Measurements from ENCODE around the gene L3MBTL3.
A peak's percentile ranks its signal among the peaks of the same experiment; 100 is the strongest.
"Not testable (repeated sequence)": the region's sequence is repeated elsewhere in the genome, so short reads cannot be mapped to it uniquely, and the experiment has no call there.

L3MBTL3 gene

GRCh38 chr6:130138116-130138908, 119.9 kb downstream of the L3MBTL3 start:
- no peak for DNase-seq (ENCODE audit: low read depth, low spot score)

DNA sequence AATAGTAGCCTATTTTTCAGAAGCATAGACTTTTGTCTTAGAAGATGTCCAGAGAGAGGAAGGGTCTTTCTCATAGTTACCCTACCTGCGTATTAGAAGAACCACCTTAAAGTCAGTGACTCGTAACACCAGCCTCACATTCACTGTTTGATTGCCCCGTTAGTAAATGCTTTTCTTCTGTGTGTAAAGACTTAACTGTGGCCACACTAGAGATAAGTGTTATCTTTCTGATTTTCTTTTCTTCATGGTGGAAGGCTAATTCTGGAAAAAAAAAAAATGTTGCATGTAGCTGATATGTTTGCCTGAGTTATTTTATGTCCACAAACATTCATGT, 120.5 kb downstream of the L3MBTL3 start:
- DNase-seq (ENCODE audit: low read depth, low spot score): no peak

DNA sequence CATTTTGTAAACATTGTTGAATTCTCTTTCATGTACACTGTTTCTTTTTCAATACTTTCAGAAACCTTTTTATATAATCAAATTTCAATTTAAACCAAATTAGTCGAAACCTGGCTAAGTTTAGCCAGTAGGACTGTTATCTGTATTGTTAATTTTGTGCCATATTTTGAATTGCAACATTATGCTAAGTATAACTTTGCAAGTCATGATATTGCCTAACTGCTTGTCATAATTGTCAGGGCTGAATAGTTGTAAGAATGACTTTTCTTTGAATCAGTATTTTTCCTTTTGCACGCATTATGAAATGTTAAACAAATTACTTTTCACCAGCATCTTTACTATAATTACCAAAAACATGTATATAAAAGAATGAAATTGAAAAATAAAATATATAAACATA, 121.7 kb downstream of the L3MBTL3 start:
- DNase-seq (ENCODE audit: low read depth, low spot score): no peak

- peak; percentile 6 for DNase-seq (ENCODE audit: low read depth, low spot score)
Measured at GRCh38 chr6:130143709-130144108, 125.3 kb downstream of the L3MBTL3 start.

GRCh38 chr6:130147111-130147510, 128.7 kb downstream of the L3MBTL3 start:
- DNase-seq (ENCODE audit: low read depth, low spot score): no peak

- no peak for DNase-seq (ENCODE audit: low read depth, low spot score)
Measured at GRCh38 chr6:130148181-130148580, 129.8 kb downstream of the L3MBTL3 start.

- DNase-seq (ENCODE audit: low read depth, low spot score): not testable (repeated sequence)
Measured at GRCh38 chr6:130149016-130149415, 130.6 kb downstream of the L3MBTL3 start.

- no peak for DNase-seq (ENCODE audit: low read depth, low spot score)
Measured at GRCh38 chr6:130150906-130151305, 132.5 kb downstream of the L3MBTL3 start.

GRCh38 chr6:130152908-130153510, 134.6 kb downstream of the L3MBTL3 start:
- peak; percentile 4 for DNase-seq (ENCODE audit: low read depth, low spot score)

DNA sequence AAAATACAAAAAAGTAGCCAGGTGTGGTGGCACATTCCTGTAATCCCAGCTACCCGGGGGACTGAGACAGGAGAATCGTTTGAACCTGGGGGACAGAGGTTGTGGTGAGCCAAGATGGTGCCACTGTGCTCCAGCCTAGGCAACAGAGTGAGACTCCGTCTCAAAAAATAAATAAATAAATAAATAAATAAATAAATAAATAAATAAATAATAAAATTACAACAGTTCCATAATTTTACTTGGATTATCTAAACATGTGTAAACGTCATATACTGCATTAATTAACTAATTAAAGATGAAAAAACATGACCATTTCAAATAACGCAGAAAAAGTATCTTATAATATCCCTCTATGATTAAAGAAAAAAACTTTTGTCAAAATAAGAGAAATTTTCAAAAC, 138.5 kb downstream of the L3MBTL3 start:
- no peak for DNase-seq (ENCODE audit: low read depth, low spot score)

- no peak for DNase-seq (ENCODE audit: low read depth, low spot score)
Measured at GRCh38 chr6:130158056-130158455, 139.7 kb downstream of the L3MBTL3 start.

DNA sequence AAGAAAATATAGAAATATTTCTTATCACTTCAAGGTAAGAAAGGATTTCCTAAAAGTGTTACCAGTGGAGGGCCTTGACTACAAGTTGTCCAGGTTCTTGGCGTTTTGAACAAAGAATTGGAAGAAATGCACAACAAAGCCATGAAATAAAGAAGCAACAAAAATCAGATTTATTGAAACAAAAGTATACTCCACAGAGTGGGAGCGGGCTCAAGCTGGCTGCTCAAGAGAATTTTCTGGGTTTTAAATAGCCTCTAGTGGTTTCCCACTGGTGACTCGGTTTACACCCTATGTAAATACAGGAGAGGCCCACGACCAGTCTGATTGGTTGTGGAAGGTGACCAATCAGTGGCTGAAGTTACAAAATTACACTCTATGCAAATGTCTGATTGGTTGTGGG, 140.2 kb downstream of the L3MBTL3 start:
- no peak for DNase-seq (ENCODE audit: low read depth, low spot score)

GRCh38 chr6:130159956-130160355, 141.6 kb downstream of the L3MBTL3 start:
- DNase-seq (ENCODE audit: low read depth, low spot score): no peak

DNA sequence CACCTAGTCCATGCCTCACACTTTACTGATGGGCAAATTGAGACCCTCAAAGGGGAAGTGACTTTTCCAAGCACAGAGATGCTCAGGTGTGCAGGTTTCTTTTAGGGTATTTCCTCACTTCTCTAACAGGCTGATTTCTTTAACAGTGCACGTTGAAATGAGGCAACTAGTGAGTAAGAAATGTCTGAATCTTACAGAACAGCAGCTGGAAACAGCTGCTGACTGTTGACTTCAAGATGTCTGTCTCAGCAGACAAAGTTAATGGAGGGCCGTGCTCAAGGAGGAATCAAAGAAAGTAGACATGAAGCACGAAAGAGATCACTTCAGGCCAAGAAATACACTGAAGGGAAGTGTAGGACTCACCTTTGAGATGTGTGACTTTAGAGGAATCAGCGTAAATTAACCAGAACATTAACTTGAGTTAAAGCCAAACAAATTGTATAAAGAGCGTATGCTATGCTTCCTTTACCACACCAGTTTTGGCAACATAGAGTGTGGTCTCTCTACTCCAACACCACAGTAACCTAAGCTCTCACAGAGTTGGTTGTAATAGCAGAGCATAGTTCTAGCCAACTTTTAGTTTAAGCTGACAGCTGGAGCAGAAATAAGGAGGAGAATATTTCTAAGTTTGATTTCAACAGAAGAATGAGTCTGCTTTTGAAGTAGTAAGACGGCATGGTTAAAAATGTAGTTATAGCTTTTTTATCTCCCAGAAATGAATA, 143.5 kb downstream of the L3MBTL3 start:
- DNase-seq (ENCODE audit: low read depth, low spot score): no peak

- no peak for DNase-seq (ENCODE audit: low read depth, low spot score)
Measured at GRCh38 chr6:130162421-130162820, 144.0 kb downstream of the L3MBTL3 start.

DNA sequence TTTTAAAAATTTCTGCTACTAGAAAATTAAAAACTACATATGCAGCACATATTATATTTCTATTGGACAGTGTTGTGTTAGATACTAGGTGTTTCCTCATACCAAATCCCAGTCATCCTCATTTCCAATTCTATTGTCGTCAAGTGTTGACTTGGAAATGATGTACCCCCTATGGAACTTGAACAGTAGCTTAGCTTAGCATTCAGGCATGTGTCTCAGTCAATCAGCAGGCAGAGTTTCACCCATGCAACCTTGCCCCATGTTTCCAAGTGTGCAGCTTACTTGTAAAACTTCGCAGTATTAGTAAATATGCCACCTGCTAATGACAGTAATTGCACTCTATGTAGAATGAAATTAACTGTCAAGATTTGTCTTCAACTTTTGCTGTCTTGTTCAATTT, 144.9 kb downstream of the L3MBTL3 start:
- DNase-seq (ENCODE audit: low read depth, low spot score): no peak

DNA sequence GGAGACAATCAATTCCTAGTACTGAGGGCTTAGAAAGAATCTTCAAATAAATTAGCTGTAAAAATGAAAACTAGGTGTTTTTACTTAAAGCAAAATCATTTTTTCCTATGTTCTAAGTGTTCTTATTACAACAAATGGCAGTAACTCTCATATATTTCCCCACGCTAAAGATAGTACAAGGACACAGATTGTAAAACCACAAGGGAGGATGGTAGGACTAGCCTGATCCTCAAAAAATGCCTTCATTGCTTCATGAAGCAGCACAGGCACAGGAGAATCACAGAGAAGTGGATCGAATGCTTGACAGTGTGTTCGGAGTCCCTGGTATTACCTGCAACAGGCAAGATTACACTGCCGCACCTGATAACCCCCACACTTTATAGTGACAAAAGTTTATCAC, 145.9 kb downstream of the L3MBTL3 start:
- DNase-seq (ENCODE audit: low read depth, low spot score): no peak

- no peak for DNase-seq (ENCODE audit: low read depth, low spot score)
Measured at GRCh38 chr6:130167655-130168054, 149.3 kb downstream of the L3MBTL3 start.

DNA sequence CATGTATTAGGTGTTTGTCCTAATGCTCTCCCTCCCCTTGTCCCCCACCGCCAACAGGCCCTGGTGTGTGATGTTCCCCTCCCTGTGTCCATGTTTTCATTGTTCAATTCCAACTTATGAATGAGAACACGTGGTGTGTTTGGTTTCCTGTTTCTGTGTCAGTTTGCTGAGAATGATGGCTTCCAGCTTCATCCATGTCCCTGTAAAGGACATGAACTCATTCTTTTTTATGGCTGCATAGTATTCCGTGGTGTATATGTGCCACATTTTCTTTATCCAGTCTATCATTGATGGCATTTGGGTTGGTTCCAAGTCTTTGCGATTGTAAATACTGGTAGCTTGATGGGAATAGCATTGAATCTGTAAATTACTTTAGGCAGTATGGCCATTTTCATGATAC, 151.8 kb downstream of the L3MBTL3 start:
- DNase-seq (ENCODE audit: low read depth, low spot score): not testable (repeated sequence)

DNA sequence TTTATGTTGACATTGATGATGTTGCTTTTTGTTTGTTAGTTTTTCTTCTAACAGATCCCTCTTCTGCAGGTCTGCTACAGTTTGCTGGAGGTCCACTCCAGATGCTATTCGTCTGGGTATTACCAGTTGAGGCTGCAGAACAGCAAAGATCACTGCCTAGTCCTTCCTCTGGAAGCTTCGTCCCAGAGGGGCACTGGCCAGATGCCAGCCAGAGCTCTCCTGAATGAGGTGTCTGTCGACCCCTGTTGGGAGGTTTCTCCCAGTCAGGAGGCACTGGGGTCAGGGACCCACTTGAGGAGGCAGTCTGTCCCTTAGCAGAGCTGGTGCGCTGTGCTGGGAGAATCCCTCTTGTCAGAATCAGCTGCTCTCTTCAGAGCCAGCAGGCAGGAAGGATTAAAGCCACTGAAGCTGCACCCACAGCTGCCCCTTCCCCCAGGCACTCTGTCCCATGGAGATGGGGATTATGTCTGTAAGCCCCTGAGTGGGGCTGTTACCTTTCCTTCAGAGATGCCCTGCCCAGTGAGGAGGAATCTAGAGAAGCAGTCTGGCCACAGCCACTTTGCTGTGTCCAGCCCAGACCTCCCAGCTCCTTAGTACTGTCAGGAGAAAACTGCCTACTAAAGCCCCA, 155.1 kb downstream of the L3MBTL3 start:
- DNase-seq (ENCODE audit: low read depth, low spot score): peak; percentile 18

DNA sequence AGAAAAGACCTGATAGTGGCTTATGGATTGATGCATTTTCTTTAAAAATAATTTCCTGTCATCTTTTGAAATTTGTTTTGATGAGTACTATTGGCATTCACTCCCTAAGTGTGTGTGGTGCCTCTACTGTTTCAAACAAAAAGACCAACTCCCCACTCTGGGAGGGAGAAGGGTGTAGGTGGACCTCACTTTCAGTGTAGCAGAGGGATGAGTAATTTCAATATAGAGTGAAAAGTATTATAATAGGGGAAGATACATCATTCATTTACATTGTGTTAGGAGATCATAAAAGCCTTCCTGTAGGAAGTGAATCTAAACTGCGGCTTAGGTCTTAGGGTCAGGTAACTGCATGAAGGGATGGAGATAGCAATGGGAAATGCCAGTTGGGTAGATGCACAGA, 158.0 kb downstream of the L3MBTL3 start:
- no peak for DNase-seq (ENCODE audit: low read depth, low spot score)

- peak; percentile 57 for DNase-seq (ENCODE audit: low read depth, low spot score)
Measured at GRCh38 chr6:130178692-130179091, 160.3 kb downstream of the L3MBTL3 start.

Data from ELF-1 (cell line).